Measurements from ENCODE around the gene CDK14.

DNA sequence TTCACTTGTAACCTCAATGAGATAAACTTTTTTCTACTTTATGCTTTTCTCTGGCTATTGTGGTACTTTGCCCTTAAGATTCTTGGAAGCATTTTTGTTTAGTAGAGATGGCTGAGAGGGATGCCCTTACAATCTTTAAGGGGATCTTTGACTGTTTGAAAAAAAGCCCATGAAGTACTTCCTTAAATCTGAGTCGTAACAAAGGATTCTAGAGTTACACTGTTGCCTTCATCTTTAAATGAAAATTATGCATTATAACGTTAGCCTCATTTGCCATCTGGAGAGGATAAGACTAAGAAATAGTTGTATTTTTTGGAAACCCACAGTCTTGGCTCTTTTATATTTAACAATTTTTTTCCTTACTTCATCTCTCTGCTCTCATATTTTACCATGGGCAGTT lies 630.3 kb downstream of the CDK14 start:
- TF ChIP-seq CTCF (conservative IDR thresholded peaks at IDR 0.05 in 1 of 2, IDR thresholded peaks at IDR 0.05 in 1 of 2; ENCODE audit: low read depth in 1 of 2, low read length in 2 of 2) (no peak), EZH2 (IDR thresholded peaks at IDR 0.05; ENCODE audit: low read length, missing control alignments) (no peak)

Measured in fibroblast of lung (primary cell).